HEK293 (cell line): ENCODE measurements around the gene TOPORS.

Source experiments
- CTCF ChIA-PET: fragments of 350-600 bp; formaldehyde crosslinking; extraction: SDS; loops from one replicate; lab custom pipeline; 2021; ENCODE audit warnings: antibody characterized with exemption; lab: Yijun Ruan, JAX
- POLR2A ChIA-PET: fragments of 300-600 bp; formaldehyde crosslinking; extraction: SDS; loops from one replicate; lab custom pipeline; 2020; ENCODE audit warnings: antibody characterized with exemption, inconsistent platforms; lab: Yijun Ruan, JAX
- H3K27ac ChIP-seq: fragments of 200-500 bp; sonication (Bioruptor generic); 2 replicates; pipeline ENCODE4 v1.5.1; 2014; ENCODE audit warnings: low read depth, low read length, control low read depth, inconsistent platforms; ENCODE audit errors: extremely low read depth
- H3K36me3 ChIP-seq, 2 experiments: fragments of 200-500 bp in 1 of 2; sonication (Bioruptor generic) in 1 of 2; 1 replicate in 1 of 2; 2 replicates in 1 of 2; pipeline ENCODE4 v1.5.1; 2014 to 2017; ENCODE audit warnings: inconsistent platforms in 2 of 2, low read length in 2 of 2; ENCODE audit not compliant: control insufficient read depth in 2 of 2, insufficient read depth in 1 of 2
- H3K4me1 ChIP-seq: fragments of 200-500 bp; sonication (Bioruptor generic); 2 replicates; pipeline ENCODE4 v1.5.1; 2014; ENCODE audit warnings: mild to moderate bottlenecking, low read length, inconsistent platforms; ENCODE audit not compliant: control insufficient read depth, insufficient read depth
- H3K4me3 ChIP-seq: 2 replicates; pipeline ENCODE4 v1.5.1; 2011; ENCODE audit warnings: low read depth, mild to moderate bottlenecking, control low read depth, low read length, moderate library complexity
- H3K9me3 ChIP-seq: fragments of 200-500 bp; sonication (Bioruptor generic); 2 replicates; pipeline ENCODE4 v1.5.1; 2014; ENCODE audit warnings: low read depth, low read length, inconsistent platforms; ENCODE audit not compliant: control insufficient read depth, insufficient read depth
- EGR2 ChIP-seq: fragments of 450-650 bp; formaldehyde crosslinking; IDR thresholded peaks from 2 replicates; pipeline ENCODE4 v1.5.1; 2016; ENCODE audit warnings: low read depth, missing biosample characterization, missing genetic modification characterization
- KLF16 ChIP-seq: fragments of 450-650 bp; formaldehyde crosslinking; IDR thresholded peaks from 2 replicates; pipeline ENCODE4 v1.5.1; 2017; ENCODE audit warnings: missing biosample characterization, missing genetic modification characterization
- MEIS1 ChIP-seq: sonication (generic); formaldehyde crosslinking; IDR thresholded peaks from 2 replicates; pipeline ENCODE4 v1.8.1; 2022; ENCODE audit warnings: missing genetic modification reagents, mild to moderate bottlenecking, borderline replicate concordance
- SETDB1 ChIP-seq: IDR thresholded peaks from one replicate; pipeline ENCODE4 v1.6.1; 2017; ENCODE audit warnings: mild to moderate bottlenecking, low read length, moderate library complexity, mixed read lengths; ENCODE audit not compliant: insufficient read length
- SP3 ChIP-seq: fragments of 450-650 bp; formaldehyde crosslinking; IDR thresholded peaks from 2 replicates; pipeline ENCODE4 v1.5.1; 2016; ENCODE audit warnings: missing biosample characterization, missing genetic modification characterization
- ZNF184 ChIP-seq: fragments of 450-650 bp; IDR thresholded peaks from 2 replicates; pipeline ENCODE4 v1.5.1; 2018; ENCODE audit warnings: missing biosample characterization, mild to moderate bottlenecking, missing genetic modification characterization
- ZNF274 ChIP-seq, 2 experiments: fragments of 200-500 bp in 1 of 2; fragments of 450-650 bp in 1 of 2; sonication (Bioruptor generic) in 1 of 2; formaldehyde crosslinking in 1 of 2; IDR thresholded peaks; 2 replicates each; pipeline versions ENCODE4 v1.5.1 to v1.6.1; 2014 to 2016; ENCODE audit warnings: borderline replicate concordance in 1 of 2, inconsistent platforms in 1 of 2, low read length in 1 of 2, missing biosample characterization in 1 of 2, missing genetic modification characterization in 1 of 2
- ZNF302 ChIP-seq: fragments of 450-650 bp; formaldehyde crosslinking; IDR thresholded peaks from 2 replicates; pipeline ENCODE4 v1.5.1; 2016; ENCODE audit warnings: missing biosample characterization, missing genetic modification characterization, low read depth
- ZNF596 ChIP-seq: fragments of 450-650 bp; IDR thresholded peaks from 2 replicates; pipeline ENCODE4 v1.5.0; 2018; ENCODE audit warnings: missing biosample characterization, mild to moderate bottlenecking, missing genetic modification characterization, moderate library complexity
- ZNF610 ChIP-seq: fragments of 450-650 bp; formaldehyde crosslinking; IDR thresholded peaks from 2 replicates; pipeline ENCODE4 v1.5.1; 2016; ENCODE audit warnings: missing biosample characterization, missing genetic modification characterization, borderline replicate concordance
- ZNF623 ChIP-seq: fragments of 450-650 bp; formaldehyde crosslinking; IDR thresholded peaks from 2 replicates; pipeline ENCODE4 v1.5.1; 2016; ENCODE audit warnings: missing biosample characterization, missing genetic modification characterization
- ZNF776 ChIP-seq: fragments of 450-650 bp; formaldehyde crosslinking; IDR thresholded peaks from 2 replicates; pipeline ENCODE4 v1.5.0; 2017; ENCODE audit warnings: missing biosample characterization, missing genetic modification characterization, borderline replicate concordance
- ZNF837 ChIP-seq: fragments of 450-650 bp; formaldehyde crosslinking; IDR thresholded peaks from 2 replicates; pipeline ENCODE4 v1.5.1; 2016; ENCODE audit warnings: missing biosample characterization, missing genetic modification characterization
- TF ChIP-seq, protein P1 (sequence below): fragments of 450-650 bp; formaldehyde crosslinking; IDR thresholded peaks from 2 replicates; pipeline ENCODE4 v1.5.1; 2017; ENCODE audit warnings: missing biosample characterization, missing genetic modification characterization
- TF ChIP-seq, protein P2 (sequence below): fragments of 450-650 bp; formaldehyde crosslinking; IDR thresholded peaks from 2 replicates; pipeline ENCODE4 v1.5.0; 2017; ENCODE audit warnings: missing biosample characterization, missing genetic modification characterization, borderline replicate concordance
- TF ChIP-seq, protein P3 (sequence below): fragments of 450-650 bp; formaldehyde crosslinking; IDR thresholded peaks from 2 replicates; pipeline ENCODE4 v1.5.1; 2016; ENCODE audit warnings: missing biosample characterization, missing genetic modification characterization
- TF ChIP-seq, protein P4 (sequence below): fragments of 450-650 bp; formaldehyde crosslinking; IDR thresholded peaks from 2 replicates; pipeline ENCODE4 v1.5.1; 2016; ENCODE audit warnings: missing biosample characterization, missing genetic modification characterization, borderline replicate concordance
- TF ChIP-seq, protein P5 (sequence below): fragments of 450-650 bp; formaldehyde crosslinking; conservative IDR thresholded peaks from 2 replicates; pipeline ENCODE4 v1.5.1; 2016; ENCODE audit warnings: low read depth, missing biosample characterization, missing genetic modification characterization

The TOPORS gene

DNA sequence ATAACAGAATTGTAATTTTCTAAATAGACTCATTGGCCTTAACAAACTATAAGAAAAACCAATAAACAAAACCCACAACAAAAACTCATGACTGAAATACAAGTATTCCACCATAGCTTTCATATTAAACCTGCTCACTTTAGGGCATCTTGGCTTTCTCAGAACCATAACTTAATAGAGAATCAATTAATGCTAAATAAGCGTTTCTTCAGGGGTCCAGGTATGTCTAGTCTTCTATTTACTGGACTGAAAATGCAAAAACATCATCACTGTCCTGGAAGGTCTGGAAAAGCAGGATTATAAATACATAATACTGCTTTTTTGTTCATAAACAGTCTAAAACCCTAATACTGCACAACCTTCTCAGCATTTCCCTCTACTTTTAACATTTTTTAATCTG is 6.5 kb downstream of the TOPORS start:
- Histone ChIP-seq H3K9me3 (no peaks in the 10 kb centered on the region), H3K36me3 (peaks cover 0 to 49% of the 10 kb centered on the region in 2 experiments; a peak in 2 of 3 replicates), H3K4me3 (no peak overlapping the region), H3K27ac (no peak overlapping the region), H3K4me1 (no peaks in the 10 kb centered on the region)
- ChIA-PET CTCF (interaction anchor here (1.3 to 2.4 kb wide), 2 partner anchors 14 to 167 kb away, joined by 3 to 14 read pairs; no protein-coding TSS in a partner anchor), POLR2A (no interaction called here)
- TF ChIP-seq, protein P1, sequence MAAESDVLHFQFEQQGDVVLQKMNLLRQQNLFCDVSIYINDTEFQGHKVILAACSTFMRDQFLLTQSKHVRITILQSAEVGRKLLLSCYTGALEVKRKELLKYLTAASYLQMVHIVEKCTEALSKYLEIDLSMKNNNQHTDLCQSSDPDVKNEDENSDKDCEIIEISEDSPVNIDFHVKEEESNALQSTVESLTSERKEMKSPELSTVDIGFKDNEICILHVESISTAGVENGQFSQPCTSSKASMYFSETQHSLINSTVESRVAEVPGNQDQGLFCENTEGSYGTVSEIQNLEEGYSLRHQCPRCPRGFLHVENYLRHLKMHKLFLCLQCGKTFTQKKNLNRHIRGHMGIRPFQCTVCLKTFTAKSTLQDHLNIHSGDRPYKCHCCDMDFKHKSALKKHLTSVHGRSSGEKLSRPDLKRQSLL, result no peak
- TF ChIP-seq ZNF302 (tag by site-specific recombination) (no peak), ZNF596 (tag by site-specific recombination) (no peak), SETDB1 (no peak), KLF16 (tag by site-specific recombination) (no peak), SP3 (tag by site-specific recombination) (no peak), ZNF610 (tag by site-specific recombination) (no peak), EGR2 (tag by site-specific recombination) (no peak), ZNF776 (tag by site-specific recombination) (no peak), MEIS1 (CRISPR knock-in tag) (no peak), ZNF837 (tag by site-specific recombination) (no peak), ZNF184 (tag by site-specific recombination) (no peak), ZNF274 (IDR thresholded peaks at IDR 0.05; ENCODE audit: low read length) (no peak), ZNF274 (tag by site-specific recombination; IDR thresholded peaks at IDR 0.05; ENCODE audit: borderline replicate concordance) (no peak), ZNF623 (tag by site-specific recombination) (no peak)
- TF ChIP-seq, protein P2, sequence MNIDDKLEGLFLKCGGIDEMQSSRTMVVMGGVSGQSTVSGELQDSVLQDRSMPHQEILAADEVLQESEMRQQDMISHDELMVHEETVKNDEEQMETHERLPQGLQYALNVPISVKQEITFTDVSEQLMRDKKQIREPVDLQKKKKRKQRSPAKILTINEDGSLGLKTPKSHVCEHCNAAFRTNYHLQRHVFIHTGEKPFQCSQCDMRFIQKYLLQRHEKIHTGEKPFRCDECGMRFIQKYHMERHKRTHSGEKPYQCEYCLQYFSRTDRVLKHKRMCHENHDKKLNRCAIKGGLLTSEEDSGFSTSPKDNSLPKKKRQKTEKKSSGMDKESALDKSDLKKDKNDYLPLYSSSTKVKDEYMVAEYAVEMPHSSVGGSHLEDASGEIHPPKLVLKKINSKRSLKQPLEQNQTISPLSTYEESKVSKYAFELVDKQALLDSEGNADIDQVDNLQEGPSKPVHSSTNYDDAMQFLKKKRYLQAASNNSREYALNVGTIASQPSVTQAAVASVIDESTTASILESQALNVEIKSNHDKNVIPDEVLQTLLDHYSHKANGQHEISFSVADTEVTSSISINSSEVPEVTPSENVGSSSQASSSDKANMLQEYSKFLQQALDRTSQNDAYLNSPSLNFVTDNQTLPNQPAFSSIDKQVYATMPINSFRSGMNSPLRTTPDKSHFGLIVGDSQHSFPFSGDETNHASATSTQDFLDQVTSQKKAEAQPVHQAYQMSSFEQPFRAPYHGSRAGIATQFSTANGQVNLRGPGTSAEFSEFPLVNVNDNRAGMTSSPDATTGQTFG, result no peak
- TF ChIP-seq, protein P3, sequence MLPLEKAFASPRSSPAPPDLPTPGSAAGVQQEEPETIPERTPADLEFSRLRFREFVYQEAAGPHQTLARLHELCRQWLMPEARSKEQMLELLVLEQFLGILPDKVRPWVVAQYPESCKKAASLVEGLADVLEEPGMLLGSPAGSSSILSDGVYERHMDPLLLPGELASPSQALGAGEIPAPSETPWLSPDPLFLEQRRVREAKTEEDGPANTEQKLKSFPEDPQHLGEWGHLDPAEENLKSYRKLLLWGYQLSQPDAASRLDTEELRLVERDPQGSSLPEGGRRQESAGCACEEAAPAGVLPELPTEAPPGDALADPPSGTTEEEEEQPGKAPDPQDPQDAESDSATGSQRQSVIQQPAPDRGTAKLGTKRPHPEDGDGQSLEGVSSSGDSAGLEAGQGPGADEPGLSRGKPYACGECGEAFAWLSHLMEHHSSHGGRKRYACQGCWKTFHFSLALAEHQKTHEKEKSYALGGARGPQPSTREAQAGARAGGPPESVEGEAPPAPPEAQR (tag by site-specific recombination), result no peak
- TF ChIP-seq, protein P4, sequence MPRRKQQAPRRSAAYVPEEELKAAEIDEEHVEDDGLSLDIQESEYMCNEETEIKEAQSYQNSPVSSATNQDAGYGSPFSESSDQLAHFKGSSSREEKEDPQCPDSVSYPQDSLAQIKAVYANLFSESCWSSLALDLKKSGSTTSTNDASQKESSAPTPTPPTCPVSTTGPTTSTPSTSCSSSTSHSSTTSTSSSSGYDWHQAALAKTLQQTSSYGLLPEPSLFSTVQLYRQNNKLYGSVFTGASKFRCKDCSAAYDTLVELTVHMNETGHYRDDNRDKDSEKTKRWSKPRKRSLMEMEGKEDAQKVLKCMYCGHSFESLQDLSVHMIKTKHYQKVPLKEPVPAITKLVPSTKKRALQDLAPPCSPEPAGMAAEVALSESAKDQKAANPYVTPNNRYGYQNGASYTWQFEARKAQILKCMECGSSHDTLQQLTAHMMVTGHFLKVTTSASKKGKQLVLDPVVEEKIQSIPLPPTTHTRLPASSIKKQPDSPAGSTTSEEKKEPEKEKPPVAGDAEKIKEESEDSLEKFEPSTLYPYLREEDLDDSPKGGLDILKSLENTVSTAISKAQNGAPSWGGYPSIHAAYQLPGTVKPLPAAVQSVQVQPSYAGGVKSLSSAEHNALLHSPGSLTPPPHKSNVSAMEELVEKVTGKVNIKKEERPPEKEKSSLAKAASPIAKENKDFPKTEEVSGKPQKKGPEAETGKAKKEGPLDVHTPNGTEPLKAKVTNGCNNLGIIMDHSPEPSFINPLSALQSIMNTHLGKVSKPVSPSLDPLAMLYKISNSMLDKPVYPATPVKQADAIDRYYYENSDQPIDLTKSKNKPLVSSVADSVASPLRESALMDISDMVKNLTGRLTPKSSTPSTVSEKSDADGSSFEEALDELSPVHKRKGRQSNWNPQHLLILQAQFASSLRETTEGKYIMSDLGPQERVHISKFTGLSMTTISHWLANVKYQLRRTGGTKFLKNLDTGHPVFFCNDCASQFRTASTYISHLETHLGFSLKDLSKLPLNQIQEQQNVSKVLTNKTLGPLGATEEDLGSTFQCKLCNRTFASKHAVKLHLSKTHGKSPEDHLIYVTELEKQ (tag by site-specific recombination), result no peak
- TF ChIP-seq, protein P5, sequence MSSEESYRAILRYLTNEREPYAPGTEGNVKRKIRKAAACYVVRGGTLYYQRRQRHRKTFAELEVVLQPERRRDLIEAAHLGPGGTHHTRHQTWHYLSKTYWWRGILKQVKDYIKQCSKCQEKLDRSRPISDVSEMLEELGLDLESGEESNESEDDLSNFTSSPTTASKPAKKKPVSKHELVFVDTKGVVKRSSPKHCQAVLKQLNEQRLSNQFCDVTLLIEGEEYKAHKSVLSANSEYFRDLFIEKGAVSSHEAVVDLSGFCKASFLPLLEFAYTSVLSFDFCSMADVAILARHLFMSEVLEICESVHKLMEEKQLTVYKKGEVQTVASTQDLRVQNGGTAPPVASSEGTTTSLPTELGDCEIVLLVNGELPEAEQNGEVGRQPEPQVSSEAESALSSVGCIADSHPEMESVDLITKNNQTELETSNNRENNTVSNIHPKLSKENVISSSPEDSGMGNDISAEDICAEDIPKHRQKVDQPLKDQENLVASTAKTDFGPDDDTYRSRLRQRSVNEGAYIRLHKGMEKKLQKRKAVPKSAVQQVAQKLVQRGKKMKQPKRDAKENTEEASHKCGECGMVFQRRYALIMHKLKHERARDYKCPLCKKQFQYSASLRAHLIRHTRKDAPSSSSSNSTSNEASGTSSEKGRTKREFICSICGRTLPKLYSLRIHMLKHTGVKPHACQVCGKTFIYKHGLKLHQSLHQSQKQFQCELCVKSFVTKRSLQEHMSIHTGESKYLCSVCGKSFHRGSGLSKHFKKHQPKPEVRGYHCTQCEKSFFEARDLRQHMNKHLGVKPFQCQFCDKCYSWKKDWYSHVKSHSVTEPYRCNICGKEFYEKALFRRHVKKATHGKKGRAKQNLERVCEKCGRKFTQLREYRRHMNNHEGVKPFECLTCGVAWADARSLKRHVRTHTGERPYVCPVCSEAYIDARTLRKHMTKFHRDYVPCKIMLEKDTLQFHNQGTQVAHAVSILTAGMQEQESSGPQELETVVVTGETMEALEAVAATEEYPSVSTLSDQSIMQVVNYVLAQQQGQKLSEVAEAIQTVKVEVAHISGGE (tag by site-specific recombination), result no peak
